Right lobe of liver (tissue), 4 donors: ENCODE data around the gene EFNB2.

Experiments
- POLR2A ChIP-seq: fragments of 450-650 bp; IDR thresholded peaks from one replicate; pipeline ENCODE4 v1.6.1; 2017; ENCODE audit warnings: antibody characterized with exemption, mild to moderate bottlenecking
- TF ChIP-seq, protein P1 (sequence below), 4 donors: fragments of 200-600 bp in 3 of 4; fragments of 450-650 bp in 1 of 4; IDR thresholded peaks; one replicate each; pipeline versions ENCODE4 v1.5.1 to v1.8.0; 2016 to 2022; ENCODE audit warnings: antibody characterized with exemption in 4 of 4, mild to moderate bottlenecking in 2 of 4
- donor health status: DM: no; HTN: no; CAD: no.
- donor health status: DM: no; HTN: no; CAD: no.
- donor health status: DM: no; HTN: yes; CAD: no.

DNA sequence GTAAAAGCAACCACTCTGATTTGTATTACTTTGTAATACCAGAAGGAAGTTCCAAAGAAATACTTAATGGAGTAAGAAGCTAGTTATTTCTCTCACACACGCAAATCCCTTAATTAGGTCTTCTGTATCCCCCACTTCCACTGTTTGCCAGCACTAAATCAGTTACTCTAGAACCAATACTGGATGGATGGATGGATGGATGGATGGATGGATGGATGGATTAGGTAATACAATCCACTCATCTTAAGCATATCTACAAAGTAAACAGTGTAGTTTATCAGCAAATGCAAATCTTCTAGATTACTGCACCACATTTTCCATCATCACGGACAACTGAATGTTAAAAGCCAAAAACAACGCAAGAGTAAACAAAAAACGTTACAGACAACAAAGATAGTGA is 5.2 kb upstream of the EFNB2 start:
- TF ChIP-seq POLR2A, result no peak
- TF ChIP-seq, protein P1, sequence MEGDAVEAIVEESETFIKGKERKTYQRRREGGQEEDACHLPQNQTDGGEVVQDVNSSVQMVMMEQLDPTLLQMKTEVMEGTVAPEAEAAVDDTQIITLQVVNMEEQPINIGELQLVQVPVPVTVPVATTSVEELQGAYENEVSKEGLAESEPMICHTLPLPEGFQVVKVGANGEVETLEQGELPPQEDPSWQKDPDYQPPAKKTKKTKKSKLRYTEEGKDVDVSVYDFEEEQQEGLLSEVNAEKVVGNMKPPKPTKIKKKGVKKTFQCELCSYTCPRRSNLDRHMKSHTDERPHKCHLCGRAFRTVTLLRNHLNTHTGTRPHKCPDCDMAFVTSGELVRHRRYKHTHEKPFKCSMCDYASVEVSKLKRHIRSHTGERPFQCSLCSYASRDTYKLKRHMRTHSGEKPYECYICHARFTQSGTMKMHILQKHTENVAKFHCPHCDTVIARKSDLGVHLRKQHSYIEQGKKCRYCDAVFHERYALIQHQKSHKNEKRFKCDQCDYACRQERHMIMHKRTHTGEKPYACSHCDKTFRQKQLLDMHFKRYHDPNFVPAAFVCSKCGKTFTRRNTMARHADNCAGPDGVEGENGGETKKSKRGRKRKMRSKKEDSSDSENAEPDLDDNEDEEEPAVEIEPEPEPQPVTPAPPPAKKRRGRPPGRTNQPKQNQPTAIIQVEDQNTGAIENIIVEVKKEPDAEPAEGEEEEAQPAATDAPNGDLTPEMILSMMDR (IDR thresholded peaks at IDR 0.05), result no peak
